Hepatocyte (in vitro differentiated cells): ENCODE data around the gene KIAA1217. TPM values are rescaled to one million over a fixed set of nuclear protein-coding genes. Genes with fewer than 3 reads are reported as not detected.

Experiments
- DNase-seq: peaks from one replicate; pipeline ENCODE4 v3.0.0-alpha.2; 2016; ENCODE audit warnings: low spot score
- H2AFZ ChIP-seq: fragments of 200-600 bp; sonication (generic); 2 replicates; pipeline ENCODE4 v1.6.0; 2016; ENCODE audit warnings: antibody characterized with exemption, mild to moderate bottlenecking
- H3K27ac ChIP-seq: fragments of 200-600 bp; sonication (generic); 2 replicates; pipeline ENCODE4 v1.5.1; 2016; ENCODE audit warnings: mild to moderate bottlenecking
- H3K27me3 ChIP-seq: fragments of 200-600 bp; sonication (generic); 2 replicates; pipeline ENCODE4 v1.6.1; 2016
- H3K36me3 ChIP-seq: fragments of 200-600 bp; sonication (generic); replicated peaks from 2 replicates; pipeline ENCODE4 v1.5.1; 2016; ENCODE audit warnings: low read depth; ENCODE audit not compliant: insufficient read depth
- H3K4me1 ChIP-seq: fragments of 200-600 bp; sonication (generic); 2 replicates; pipeline ENCODE4 v1.5.1; 2016; ENCODE audit warnings: mild to moderate bottlenecking, moderate library complexity; ENCODE audit not compliant: insufficient read depth
- H3K4me2 ChIP-seq: fragments of 200-600 bp; sonication (generic); 2 replicates; pipeline ENCODE4 v1.6.0; 2016
- H3K4me3 ChIP-seq: fragments of 200-600 bp; sonication (generic); 2 replicates; pipeline ENCODE4 v1.5.1; 2016; ENCODE audit warnings: mild to moderate bottlenecking
- H3K79me2 ChIP-seq: fragments of 200-600 bp; sonication (generic); 2 replicates; pipeline ENCODE4 v1.6.0; 2017; ENCODE audit warnings: mild to moderate bottlenecking
- H3K9me2 ChIP-seq: fragments of 200-600 bp; sonication (generic); replicated peaks from 2 replicates; pipeline ENCODE4 v1.6.0; 2017; ENCODE audit warnings: mild to moderate bottlenecking; ENCODE audit not compliant: insufficient read depth
- H3K9me3 ChIP-seq: fragments of 200-600 bp; sonication (generic); 2 replicates; pipeline ENCODE4 v1.5.1; 2016; ENCODE audit warnings: low read depth, mild to moderate bottlenecking
- H4K20me1 ChIP-seq: fragments of 200-600 bp; sonication (generic); 2 replicates; pipeline ENCODE4 v1.6.0; 2016; ENCODE audit warnings: mild to moderate bottlenecking; ENCODE audit not compliant: insufficient read depth, poor library complexity, severe bottlenecking
- EZH2 ChIP-seq: fragments of 200-600 bp; sonication (generic); IDR thresholded peaks from 2 replicates; pipeline ENCODE4 v1.6.1; 2016; ENCODE audit warnings: antibody characterized with exemption, mild to moderate bottlenecking, borderline replicate concordance
- EZH2phosphoT487 ChIP-seq: fragments of 200-600 bp; sonication (generic); IDR thresholded peaks from one replicate; pipeline ENCODE4 v1.6.1; 2018; ENCODE audit warnings: antibody characterized with exemption, mild to moderate bottlenecking, low read depth, moderate library complexity; ENCODE audit not compliant: unreplicated experiment, severe bottlenecking
- WGBS: methylation state at CpG from one replicate; pipeline ENCODE4 v1.1.6; 2016; ENCODE audit warnings: low lambda C conversion rate; ENCODE audit errors: missing lambda C conversion rate; 5-methylcytosine and 5-hydroxymethylcytosine counted together
- polyA plus RNA-seq: library from polyadenylated mRNA; unstranded; fragments of >200 nt; fragmentation: Nextera tagmentation; extraction: Ambion mirVana; gene quantifications from 2 replicates; pipeline ENCODE4 v1.2.1, GENCODE V29; 2016
- total RNA-seq: library from RNA; depleted of rRNA; stranded (reverse); fragments of >200 nt; gene quantifications from 2 replicates; pipeline ENCODE4 v1.2.3, GENCODE V29; 2014
- TF ChIP-seq, protein P1 (sequence below): fragments of 200-600 bp; sonication (generic); IDR thresholded peaks from 2 replicates; pipeline ENCODE4 v1.5.1; 2016; ENCODE audit warnings: antibody characterized with exemption, mild to moderate bottlenecking; ENCODE audit not compliant: poor library complexity

KIAA1217 gene
- total and polyA plus RNA-seq, 2 experiments from 2014 or later = 31.6 to 33.2 TPM

DNA sequence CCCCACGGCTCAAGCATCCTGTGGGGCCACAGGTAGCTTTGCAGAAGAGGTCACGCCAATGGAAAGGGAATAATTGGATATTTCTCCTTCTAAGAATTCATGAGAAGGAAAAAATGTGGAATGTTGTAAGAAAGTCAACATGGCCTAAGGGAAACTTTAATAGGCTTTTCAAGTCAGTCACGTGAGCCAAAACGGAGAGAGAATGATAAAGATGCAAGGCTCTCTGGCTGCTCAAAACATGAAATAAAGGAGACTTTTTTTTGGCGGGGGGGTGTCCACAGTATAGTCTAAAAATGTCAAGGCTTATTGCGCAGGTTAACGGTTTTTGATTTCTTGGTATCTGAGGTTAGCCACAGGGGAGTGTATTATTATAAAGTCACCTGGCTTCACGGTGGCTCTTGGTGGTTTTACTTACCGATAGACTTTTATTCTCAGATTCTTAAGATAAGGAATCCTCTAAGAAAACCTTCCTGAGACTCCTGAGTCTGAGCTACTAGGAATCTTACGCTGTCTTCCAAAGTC is 366.6 kb downstream of the KIAA1217 start:
- H3K4me1 ChIP-seq = no peaks in the 10 kb centered on the region
- H3K27me3 ChIP-seq = no peaks in the 10 kb centered on the region
- DNase-seq = no peak
- no peaks in the 10 kb centered on the region for H3K36me3 ChIP-seq
- no peaks in the 10 kb centered on the region for H4K20me1 ChIP-seq
- no peaks in the 10 kb centered on the region for H3K9me3 ChIP-seq
- 65% methylated on average over 10 of the region's 10 CpGs for WGBS
- H3K79me2 ChIP-seq = no peaks in the 10 kb centered on the region
- no peak overlapping the region for H3K4me2 ChIP-seq
- H3K4me3 ChIP-seq = no peak overlapping the region
- H3K27ac ChIP-seq = no peak overlapping the region
- no peak overlapping the region for H2AFZ ChIP-seq
- no peaks in the 10 kb centered on the region for H3K9me2 ChIP-seq
- TF ChIP-seq, protein P1, sequence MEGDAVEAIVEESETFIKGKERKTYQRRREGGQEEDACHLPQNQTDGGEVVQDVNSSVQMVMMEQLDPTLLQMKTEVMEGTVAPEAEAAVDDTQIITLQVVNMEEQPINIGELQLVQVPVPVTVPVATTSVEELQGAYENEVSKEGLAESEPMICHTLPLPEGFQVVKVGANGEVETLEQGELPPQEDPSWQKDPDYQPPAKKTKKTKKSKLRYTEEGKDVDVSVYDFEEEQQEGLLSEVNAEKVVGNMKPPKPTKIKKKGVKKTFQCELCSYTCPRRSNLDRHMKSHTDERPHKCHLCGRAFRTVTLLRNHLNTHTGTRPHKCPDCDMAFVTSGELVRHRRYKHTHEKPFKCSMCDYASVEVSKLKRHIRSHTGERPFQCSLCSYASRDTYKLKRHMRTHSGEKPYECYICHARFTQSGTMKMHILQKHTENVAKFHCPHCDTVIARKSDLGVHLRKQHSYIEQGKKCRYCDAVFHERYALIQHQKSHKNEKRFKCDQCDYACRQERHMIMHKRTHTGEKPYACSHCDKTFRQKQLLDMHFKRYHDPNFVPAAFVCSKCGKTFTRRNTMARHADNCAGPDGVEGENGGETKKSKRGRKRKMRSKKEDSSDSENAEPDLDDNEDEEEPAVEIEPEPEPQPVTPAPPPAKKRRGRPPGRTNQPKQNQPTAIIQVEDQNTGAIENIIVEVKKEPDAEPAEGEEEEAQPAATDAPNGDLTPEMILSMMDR = no peak
- TF ChIP-seq EZH2 (no peak), EZH2phosphoT487 (no peak)

DNA sequence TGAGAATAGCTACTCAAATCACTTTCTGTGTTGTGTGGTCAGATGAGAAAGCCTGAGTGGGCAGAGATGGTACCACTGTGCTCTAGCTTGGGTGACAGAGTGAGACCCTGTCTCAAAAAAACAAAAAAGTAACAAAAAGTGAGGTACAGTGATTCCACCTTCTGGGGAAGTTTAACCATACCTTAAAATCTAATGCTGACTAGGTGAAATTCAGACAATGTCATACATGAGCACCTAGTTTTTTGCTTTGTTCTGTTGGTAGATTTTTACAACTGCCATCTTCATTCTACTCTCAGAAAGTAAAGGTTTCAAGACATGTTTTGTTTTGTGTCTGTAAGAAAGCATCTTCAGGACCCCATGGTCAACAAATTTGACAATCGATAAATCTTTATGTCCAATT is 370.5 kb downstream of the KIAA1217 start:
- Histone ChIP-seq H3K36me3 (no peaks in the 10 kb centered on the region), H3K27me3 (no peaks in the 10 kb centered on the region), H3K4me1 (no peaks in the 10 kb centered on the region), H3K9me3 (no peaks in the 10 kb centered on the region), H3K4me3 (no peak overlapping the region), H4K20me1 (no peaks in the 10 kb centered on the region), H3K4me2 (no peak overlapping the region), H3K9me2 (no peaks in the 10 kb centered on the region), H2AFZ (no peak overlapping the region), H3K27ac (no peak overlapping the region), H3K79me2 (no peaks in the 10 kb centered on the region)
- DNase-seq = no peak
- 96% methylated on average over 1 of the region's 1 CpG for WGBS
- TF ChIP-seq, protein P1 = no peak
- no peak for TF ChIP-seq EZH2
- no peak for TF ChIP-seq EZH2phosphoT487

DNA sequence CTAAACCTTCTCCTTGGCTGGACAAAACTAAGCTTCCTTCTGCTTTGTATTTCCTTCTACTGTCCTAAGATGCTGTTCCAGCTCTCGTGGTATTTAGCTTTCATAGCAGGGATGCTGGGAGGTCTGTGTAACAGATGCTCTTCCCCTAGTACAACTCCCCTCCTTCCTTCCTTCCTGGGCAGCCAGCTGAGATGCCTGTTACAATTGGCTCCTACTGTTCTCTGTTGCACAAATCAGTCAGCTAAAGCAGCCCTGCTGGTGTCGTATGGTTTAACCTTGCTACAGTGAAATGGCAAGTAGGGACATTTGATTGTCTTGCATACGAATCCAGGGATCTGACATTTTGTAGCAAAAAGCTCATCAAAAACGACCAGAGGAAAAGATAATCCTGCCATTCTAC is 371.0 kb downstream of the KIAA1217 start:
- no peak overlapping the region for H2AFZ ChIP-seq
- no peaks in the 10 kb centered on the region for H3K79me2 ChIP-seq
- no peak for DNase-seq
- H3K27me3 ChIP-seq = no peaks in the 10 kb centered on the region
- H3K27ac ChIP-seq = no peak overlapping the region
- WGBS = 66% methylated on average over 4 of the region's 4 CpGs
- no peaks in the 10 kb centered on the region for H4K20me1 ChIP-seq
- no peak overlapping the region for H3K4me3 ChIP-seq
- no peaks in the 10 kb centered on the region for H3K9me3 ChIP-seq
- H3K36me3 ChIP-seq = no peaks in the 10 kb centered on the region
- TF ChIP-seq, protein P1 = no peak
- TF ChIP-seq EZH2phosphoT487 = no peak
- TF ChIP-seq EZH2 = no peak
- no peaks in the 10 kb centered on the region for H3K4me1 ChIP-seq
- H3K9me2 ChIP-seq = no peaks in the 10 kb centered on the region
- H3K4me2 ChIP-seq = no peak overlapping the region
